ENCODE measurements around the gene RARB.

Gene RARB

DNA sequence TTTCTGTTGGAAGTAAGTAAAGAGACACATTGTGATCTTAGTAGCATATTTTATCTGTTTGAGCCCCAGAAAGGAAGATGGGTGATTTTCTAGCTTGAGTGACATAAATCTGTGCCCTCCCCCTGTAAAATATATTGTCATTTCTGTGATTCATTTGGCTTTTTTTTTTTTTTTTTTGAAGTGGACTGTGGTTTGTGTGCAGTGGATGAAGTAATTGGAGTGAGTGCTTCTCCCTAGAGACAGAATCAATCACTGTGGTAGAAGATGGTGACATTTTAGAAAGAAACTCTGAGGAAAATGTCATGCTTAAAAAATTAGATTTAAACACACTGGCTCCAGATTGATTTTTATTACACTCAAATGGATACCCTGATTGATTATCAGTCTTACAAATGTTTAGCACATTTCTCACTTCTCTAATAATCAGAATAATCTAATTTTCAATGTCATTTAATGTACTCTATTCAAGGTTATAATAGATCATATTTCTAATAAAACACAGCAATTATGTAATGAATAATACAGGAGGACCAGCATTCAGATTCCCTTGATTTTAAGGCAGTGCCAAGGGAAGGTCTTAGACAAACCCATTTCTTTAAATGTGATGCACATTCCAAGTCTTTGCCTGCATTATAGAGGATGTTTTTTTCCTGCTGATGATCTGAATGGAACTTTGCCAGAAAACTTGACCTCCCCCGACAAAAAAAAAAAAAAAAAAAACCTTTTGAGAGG, 120.0 kb downstream of the RARB start:
- no peak for DNase-seq

- DNase-seq = no peak
Observed at GRCh38 chr3:25548836-25549235, 120.8 kb downstream of the RARB start.

DNA sequence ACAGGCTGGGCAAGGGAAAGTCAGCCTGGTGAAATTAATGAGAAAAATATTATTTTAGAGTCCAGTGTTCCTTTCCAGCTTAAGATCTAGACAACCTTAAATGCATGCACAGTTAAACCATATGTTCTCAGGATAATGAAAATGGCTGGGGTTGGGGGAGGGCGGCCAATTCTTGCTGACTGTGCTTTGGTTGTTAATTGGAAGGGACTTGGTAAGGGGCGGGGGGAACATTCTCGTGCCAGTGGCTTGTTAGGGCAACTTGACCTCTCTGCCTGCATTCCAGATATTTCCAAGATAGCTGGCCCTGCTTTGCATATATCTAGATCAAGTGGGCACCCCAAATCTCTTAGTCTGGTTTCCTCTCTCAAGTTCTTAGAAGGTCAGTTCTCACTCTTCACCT, 124.2 kb downstream of the RARB start:
- DNase-seq = no peak

DNA sequence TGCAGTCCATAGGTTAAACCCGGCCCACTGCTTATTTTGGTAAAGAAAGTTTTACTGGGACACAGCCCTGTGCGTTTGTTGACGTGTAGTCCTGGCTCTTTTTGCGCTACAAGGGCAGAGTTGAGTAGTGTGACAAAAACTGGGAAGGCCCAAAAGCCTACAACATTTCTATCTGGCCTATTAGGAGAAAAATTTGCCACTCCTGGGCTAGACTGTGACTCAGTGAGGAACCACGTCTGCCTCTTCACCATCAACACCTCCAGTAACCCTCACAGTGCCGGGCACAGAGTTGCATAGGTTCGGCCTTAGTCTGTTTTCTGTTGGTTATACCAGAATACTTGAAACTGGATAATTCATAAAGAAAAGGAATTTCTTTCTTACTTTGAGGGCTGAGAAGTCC, 126.3 kb downstream of the RARB start:
- no peak for DNase-seq

DNA sequence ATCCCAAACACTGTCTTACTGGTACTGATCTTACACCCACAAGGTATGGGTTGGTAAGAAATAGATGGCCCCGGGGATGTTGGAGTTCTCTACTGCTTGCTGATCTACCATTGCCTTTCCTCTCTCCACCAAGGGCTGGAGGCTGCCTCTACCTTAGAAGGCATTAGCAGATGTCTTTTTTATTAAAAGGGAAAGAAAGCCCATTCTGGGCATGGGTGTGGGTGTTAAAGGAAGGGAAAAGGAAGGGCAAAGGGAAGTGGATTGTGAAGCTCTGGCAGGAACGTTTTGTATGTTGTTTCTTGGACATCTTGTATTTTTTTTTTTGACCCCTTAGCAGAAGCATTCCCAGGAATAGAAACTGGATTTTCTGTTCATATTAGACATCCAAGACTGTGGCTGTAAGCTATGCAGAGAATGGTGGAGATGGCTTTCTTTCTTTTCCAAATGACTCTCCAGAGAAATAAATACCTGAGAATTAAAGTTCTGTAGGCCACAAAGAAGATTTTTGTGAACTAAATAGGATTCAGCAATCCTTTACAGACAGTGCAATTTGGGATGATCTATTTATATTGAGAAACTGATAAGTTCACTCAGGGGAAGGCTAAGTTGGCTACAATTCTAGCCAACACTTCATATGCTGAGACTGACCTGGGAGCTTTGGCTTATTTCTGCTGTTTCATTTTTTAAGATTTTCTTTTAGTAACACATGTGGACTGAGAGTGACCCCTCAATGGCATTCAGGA, 127.8 kb downstream of the RARB start:
- no peak for DNase-seq

GRCh38 chr3:25556447-25556846, 128.4 kb downstream of the RARB start:
- DNase-seq = no peak

- DNase-seq = no peak
Observed at GRCh38 chr3:25557694-25558093, 129.6 kb downstream of the RARB start.

- DNase-seq = peak in 2 of 56 donors; percentile 3 to 19
Observed at GRCh38 chr3:25558121-25558520, 130.1 kb downstream of the RARB start.

DNA sequence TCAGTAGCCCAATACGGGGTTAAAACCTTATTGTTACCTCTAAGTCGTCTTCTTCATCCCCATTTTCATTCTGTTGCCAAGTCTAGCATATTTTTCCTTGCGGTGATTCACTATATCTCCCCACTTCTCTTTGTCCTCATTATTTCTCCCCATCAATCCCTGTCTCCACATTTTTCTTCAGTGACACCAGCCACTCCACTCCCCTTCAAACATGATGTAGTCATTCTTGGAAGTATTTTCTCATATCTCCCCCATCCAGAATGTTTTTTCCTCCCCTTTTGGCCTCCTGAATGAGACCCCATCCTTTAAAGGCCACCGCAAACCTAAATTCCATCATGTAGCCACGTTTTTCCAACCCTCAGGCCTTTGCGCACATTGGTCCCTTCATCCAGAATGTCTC, 130.7 kb downstream of the RARB start:
- no peak for DNase-seq

- no peak for DNase-seq
Observed at GRCh38 chr3:25563601-25564000, 135.5 kb downstream of the RARB start.

DNA sequence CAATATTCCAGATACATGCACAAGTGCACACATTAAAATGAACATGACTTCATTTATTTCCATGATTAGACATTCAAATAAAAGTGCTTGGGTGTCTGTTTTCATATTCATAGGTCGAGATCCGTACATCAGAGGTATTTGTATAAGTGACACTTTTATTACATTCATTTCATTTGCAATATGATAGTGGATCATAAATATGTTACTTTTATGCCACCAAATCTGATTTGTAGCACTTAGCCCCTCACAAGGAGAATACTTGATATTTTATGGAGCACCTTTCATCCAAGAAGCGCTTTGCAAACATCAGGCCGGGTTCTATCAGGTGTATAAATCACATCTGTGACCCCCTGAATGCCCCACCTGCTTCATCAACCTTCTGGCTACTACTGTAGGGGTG, 136.0 kb downstream of the RARB start:
- no peak for DNase-seq

- no peak for DNase-seq
Observed at GRCh38 chr3:25565807-25566206, 137.7 kb downstream of the RARB start.

DNA sequence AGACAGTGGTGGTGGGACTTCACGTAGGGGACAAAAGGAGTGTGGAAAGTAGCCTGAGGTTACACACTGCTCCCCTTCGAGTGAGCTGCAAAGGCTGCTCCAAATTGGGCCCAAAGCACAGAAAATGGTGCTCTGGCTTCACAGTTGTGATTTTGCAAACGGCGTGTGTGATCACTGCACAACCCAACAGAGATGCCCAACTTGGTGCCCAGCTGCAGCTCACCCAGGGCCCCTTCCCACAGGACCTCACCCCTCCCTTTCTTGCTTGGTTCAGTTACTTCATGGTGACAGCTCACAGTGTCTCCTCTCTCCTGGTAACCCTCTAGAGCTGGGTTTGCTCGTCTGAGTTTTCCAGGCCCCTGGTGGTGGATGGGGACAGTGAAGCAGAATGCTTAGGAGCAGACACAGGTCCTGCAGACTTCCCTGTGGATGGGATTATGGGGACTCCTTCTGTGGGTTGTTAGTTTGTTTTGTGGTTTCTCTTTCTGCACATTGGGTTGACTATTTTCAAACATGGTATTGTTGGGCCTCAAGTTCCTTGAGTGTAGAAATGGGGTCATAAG, 138.4 kb downstream of the RARB start:
- no peak for DNase-seq

DNA sequence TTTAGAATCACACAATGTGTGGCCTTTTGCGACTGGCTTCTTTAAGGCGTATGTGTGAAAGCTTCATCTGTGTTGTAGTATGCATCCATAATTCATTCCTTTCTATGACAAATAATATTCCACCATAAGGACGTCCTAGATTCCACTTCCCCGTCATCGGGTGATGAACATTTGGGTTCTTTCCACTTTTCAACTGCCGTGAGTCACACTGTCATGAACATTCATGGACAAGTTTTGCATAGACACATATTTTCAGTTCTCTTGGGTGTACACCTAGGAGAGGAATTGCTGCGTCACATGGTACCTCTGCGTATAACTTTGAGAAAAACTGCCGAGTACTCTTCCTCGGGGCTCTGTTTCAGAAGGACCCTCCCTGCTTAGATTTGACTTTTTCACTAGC, 139.3 kb downstream of the RARB start:
- no peak for DNase-seq

DNA sequence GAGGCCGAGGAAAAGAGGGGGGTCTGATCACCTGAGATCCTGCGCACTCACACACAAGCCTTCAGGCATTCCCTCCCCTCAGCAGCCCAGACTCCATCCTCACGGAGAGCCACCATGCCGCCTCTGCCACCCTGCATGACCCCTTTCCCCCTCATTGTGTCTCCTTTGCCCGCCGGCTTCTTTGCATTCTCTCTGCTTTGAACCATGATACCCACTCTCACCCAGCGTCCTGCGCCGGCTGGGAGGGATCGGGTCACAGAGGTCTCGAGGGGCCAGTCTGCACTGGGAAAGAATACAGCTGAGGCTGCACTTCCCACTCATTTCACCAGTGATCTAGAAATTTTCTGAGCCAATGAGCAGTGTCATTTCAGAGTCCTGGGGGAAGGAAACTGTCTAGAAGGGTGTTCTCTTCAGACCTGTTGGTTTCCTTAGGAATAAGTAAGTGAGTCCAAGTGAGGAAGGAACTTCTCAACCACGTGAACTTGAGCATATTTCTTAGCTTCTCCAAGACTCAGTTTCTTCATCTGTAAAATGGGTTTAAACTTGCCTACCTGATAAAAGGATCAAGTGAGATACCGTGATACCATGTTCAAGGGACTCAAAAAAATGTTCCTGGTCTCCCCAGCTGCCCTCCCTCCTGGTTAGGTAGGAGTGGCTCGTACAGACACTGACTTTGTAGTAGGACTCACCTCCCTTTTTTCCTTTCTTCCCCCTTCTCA, 139.9 kb downstream of the RARB start:
- no peak for DNase-seq

GRCh38 chr3:25568525-25569078, 140.5 kb downstream of the RARB start:
- DNase-seq = no peak

GRCh38 chr3:25571285-25571684, 143.2 kb downstream of the RARB start:
- no peak for DNase-seq

DNA sequence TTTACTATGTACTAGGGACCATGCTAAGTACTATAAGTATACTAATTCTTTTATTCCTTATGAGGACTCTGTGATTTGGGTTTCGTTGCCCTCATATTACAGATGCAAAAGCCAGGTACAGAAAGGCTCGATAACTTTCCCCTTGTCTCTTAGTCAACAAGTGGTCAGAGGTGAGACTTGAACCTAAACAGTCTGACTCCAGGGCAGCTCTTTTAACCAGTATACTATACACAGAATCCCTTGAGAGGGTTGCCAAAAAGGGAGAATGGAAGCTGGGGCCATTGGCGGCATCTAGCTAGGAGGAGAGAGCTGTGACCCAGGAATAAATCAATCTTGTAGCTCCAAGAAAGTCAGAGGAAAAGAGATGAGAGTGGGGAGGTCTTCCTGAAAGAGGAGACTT, 144.3 kb downstream of the RARB start:
- no peak for DNase-seq

- DNase-seq = no peak
Observed at GRCh38 chr3:25572919-25573385, 144.9 kb downstream of the RARB start.

GRCh38 chr3:25573386-25574171, 145.5 kb downstream of the RARB start:
- DNase-seq = no peak

All from amygdala (tissue), 56 donors.